Fibroblast of lung (primary cell): ENCODE measurements around the gene ZNF177. TPM values are rescaled to one million over a fixed set of nuclear protein-coding genes. Genes with fewer than 3 reads are reported as not detected.

Experiments used
- DNase-seq, 2 donors: peaks; one replicate each; pipeline versions ENCODE4 v3.0.0 to v3.0.0-alpha.2; 2010; ENCODE audit warnings: low read depth in 2 of 2
- H2AFZ ChIP-seq: 2 replicates; pipeline ENCODE4 v1.5.1; 2012; ENCODE audit warnings: low read length, control low read depth, inconsistent platforms
- H3K27ac ChIP-seq: 2 replicates; pipeline ENCODE4 v1.5.1; 2011; ENCODE audit warnings: low read length, control low read depth; ENCODE audit not compliant: insufficient read depth
- H3K27me3 ChIP-seq: 2 replicates; pipeline ENCODE4 v1.5.1; 2011; ENCODE audit warnings: mild to moderate bottlenecking, low read length; ENCODE audit not compliant: control insufficient read depth, insufficient read depth
- H3K36me3 ChIP-seq: 2 replicates; pipeline ENCODE4 v1.5.1; 2011; ENCODE audit warnings: low read length; ENCODE audit not compliant: control insufficient read depth, insufficient read depth
- H3K4me1 ChIP-seq: 2 replicates; pipeline ENCODE4 v1.5.1; 2011; ENCODE audit warnings: low read length; ENCODE audit not compliant: control insufficient read depth, insufficient read depth; ENCODE audit errors: extremely low read depth
- H3K4me2 ChIP-seq: 2 replicates; pipeline ENCODE4 v1.5.1; 2011; ENCODE audit warnings: low read length, control low read depth; ENCODE audit not compliant: insufficient read depth; ENCODE audit errors: extremely low read depth
- H3K4me3 ChIP-seq, 4 experiments: fragments of 200-600 bp in 1 of 4; sonication (generic) in 1 of 4; replicated peaks in 1 of 4; 2 replicates each; pipeline ENCODE4 v1.5.1; 2011 to 2016; ENCODE audit warnings: low read length in 4 of 4, low read depth in 3 of 4, mild to moderate bottlenecking in 3 of 4, control low read depth in 2 of 4, inconsistent platforms in 1 of 4, mixed read lengths in 1 of 4; ENCODE audit not compliant: insufficient read depth in 1 of 4; ENCODE audit errors: control extremely low read depth in 1 of 4
- H3K79me2 ChIP-seq: 2 replicates; pipeline ENCODE4 v1.5.1; 2012; ENCODE audit warnings: mild to moderate bottlenecking, low read length, inconsistent platforms; ENCODE audit not compliant: control insufficient read depth, insufficient read depth
- H3K9ac ChIP-seq: 2 replicates; pipeline ENCODE4 v1.5.1; 2011; ENCODE audit warnings: mild to moderate bottlenecking, low read length, control low read depth; ENCODE audit not compliant: insufficient read depth
- H3K9me3 ChIP-seq: 2 replicates; pipeline ENCODE4 v1.5.1; 2012; ENCODE audit warnings: low read depth, low read length; ENCODE audit not compliant: control insufficient read depth, insufficient read depth
- H4K20me1 ChIP-seq: 2 replicates; pipeline ENCODE4 v1.5.1; 2011; ENCODE audit warnings: low read length; ENCODE audit not compliant: control insufficient read depth, insufficient read depth; ENCODE audit errors: extremely low read depth
- EZH2 ChIP-seq: IDR thresholded peaks from 2 replicates; pipeline ENCODE4 v1.5.1; 2012; ENCODE audit warnings: low read length, control low read depth, mild to moderate bottlenecking; ENCODE audit errors: missing control alignments
- polyA plus RNA-seq, 2 donors: library from polyadenylated mRNA; depleted of rRNA in 1 of 2; stranded (reverse) in 1 of 2; unstranded in 1 of 2; fragments of >200 nt; gene quantifications; 2 replicates each; pipeline ENCODE4 v1.2.1, GENCODE V29; 2011 to 2012; ENCODE audit warnings: missing spikeins in 1 of 2
- total RNA-seq: library from RNA; depleted of rRNA; stranded (reverse); fragments of >200 nt; gene quantifications from 2 replicates; pipeline ENCODE4 v1.2.1, GENCODE V29; 2014
- TF ChIP-seq, protein P1 (sequence below), 2 donors: IDR thresholded peaks in 1 of 2; conservative IDR thresholded peaks in 1 of 2; 1 replicate in 1 of 2; 2 replicates in 1 of 2; pipeline ENCODE4 v1.5.1; 2011 to 2012; ENCODE audit warnings: low read length in 2 of 2, control low read depth in 1 of 2, inconsistent platforms in 1 of 2, low read depth in 1 of 2, mild to moderate bottlenecking in 1 of 2

The ZNF177 gene
- total and polyA plus RNA-seq, 2 donors (not counting 1 experiment from before 2014, with no cell fraction given), result 1.5 to 3.3 TPM

DNA sequence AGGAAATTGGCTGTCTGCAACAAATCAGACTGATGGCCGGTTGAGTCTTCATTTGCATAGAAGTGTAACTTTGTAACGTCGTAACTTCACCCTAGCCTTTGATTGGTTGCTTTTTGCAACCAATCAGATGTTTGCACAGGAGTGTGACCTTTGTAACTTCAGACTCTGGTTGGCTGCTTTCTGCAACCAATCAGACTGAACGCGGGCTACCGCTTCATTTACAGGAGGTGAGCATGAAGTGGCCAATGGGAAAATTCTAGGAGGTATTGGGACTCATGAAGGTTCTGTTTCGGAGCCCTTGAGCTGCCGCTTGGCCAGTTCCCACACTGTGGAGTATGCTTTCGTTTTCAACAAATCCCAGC is 39.3 kb upstream of the ZNF177 start:
- peak overlapping the region; percentile 43 for H3K9ac ChIP-seq
- DNase-seq, result peak; percentile 86 to 90
- H3K9me3 ChIP-seq, result no peaks in the 10 kb centered on the region
- TF ChIP-seq, protein P1, sequence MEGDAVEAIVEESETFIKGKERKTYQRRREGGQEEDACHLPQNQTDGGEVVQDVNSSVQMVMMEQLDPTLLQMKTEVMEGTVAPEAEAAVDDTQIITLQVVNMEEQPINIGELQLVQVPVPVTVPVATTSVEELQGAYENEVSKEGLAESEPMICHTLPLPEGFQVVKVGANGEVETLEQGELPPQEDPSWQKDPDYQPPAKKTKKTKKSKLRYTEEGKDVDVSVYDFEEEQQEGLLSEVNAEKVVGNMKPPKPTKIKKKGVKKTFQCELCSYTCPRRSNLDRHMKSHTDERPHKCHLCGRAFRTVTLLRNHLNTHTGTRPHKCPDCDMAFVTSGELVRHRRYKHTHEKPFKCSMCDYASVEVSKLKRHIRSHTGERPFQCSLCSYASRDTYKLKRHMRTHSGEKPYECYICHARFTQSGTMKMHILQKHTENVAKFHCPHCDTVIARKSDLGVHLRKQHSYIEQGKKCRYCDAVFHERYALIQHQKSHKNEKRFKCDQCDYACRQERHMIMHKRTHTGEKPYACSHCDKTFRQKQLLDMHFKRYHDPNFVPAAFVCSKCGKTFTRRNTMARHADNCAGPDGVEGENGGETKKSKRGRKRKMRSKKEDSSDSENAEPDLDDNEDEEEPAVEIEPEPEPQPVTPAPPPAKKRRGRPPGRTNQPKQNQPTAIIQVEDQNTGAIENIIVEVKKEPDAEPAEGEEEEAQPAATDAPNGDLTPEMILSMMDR (conservative IDR thresholded peaks at IDR 0.05 in 1 of 2, IDR thresholded peaks at IDR 0.05 in 1 of 2; ENCODE audit: low read depth in 1 of 2, low read length in 2 of 2), result no peak
- TF ChIP-seq EZH2, result no peak
- H3K36me3 ChIP-seq, result no peaks in the 10 kb centered on the region
- H3K27ac ChIP-seq, result peak overlapping the region; percentile 70
- no peaks in the 10 kb centered on the region for H4K20me1 ChIP-seq
- no peaks in the 10 kb centered on the region for H3K4me1 ChIP-seq
- no peaks in the 10 kb centered on the region for H3K27me3 ChIP-seq
- H3K4me2 ChIP-seq, result peak overlapping the region; percentile 83
- peak overlapping the region; percentile 70 to 88 (median 71) for H3K4me3 ChIP-seq
- no peaks in the 10 kb centered on the region for H3K79me2 ChIP-seq
- peak overlapping the region; percentile 99 for H2AFZ ChIP-seq

DNA sequence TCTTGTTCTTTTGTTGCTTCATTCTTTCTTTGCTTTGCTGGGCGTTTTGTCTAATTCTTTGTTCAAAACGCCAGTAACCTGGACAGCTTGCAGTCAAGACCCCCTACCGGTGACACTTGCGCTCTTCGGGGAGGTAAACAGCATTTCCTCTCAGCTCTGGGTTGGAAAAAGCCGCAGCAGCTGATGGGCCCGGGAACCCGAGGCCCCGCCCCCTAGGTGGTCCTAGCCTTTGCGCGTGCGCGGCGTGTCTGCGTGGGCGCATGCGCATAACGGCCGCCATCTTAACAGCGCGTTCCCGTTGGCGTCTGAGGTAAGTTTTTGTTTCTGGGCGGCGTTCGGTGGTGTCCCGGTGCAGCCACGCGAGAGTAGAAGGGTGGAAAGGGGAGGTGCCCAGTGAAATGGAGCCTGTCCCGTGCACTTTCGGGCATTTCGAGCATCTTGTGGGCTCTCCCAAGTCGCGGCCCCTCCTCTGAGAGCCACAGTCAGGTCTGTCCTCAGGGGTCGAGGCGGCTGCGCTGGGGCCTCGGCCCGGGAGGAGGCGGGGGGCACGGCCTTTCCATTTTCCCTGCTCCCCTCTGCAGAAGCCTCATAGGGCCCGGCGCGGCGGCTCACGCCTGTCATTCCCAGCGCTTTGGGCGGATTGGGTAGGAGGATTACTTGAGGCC is 38.8 kb upstream of the ZNF177 start, which contains the start of gene ZNF559:
Gene ZNF559, plus strand, starts transcription at position 261 of the 665 bp plus-strand sequence. CDS start 14,371 bp downstream, outside the sequence.
- no peaks in the 10 kb centered on the region for H3K4me1 ChIP-seq
- peak within 1 kb of the TSS; percentile 83 for H3K4me2 ChIP-seq
- no peaks in the 10 kb centered on the region for H3K9me3 ChIP-seq
- H3K4me3 ChIP-seq, result peak within 1 kb of the TSS; percentile 70 to 88 (median 71)
- no peaks in the 10 kb centered on the region for H3K36me3 ChIP-seq
- TF ChIP-seq, protein P1 (conservative IDR thresholded peaks at IDR 0.05 in 1 of 2, IDR thresholded peaks at IDR 0.05 in 1 of 2; ENCODE audit: low read depth in 1 of 2, low read length in 2 of 2), result peak; percentile 11 to 38
- TF ChIP-seq EZH2, result no peak
- peak within 1 kb of the TSS; percentile 70 for H3K27ac ChIP-seq
- H3K27me3 ChIP-seq, result no peaks in the 10 kb centered on the region
- peak; percentile 94 to 96 for DNase-seq
- H2AFZ ChIP-seq, result peak within 1 kb of the TSS; percentile 99
- no peaks in the 10 kb centered on the region for H4K20me1 ChIP-seq
- H3K9ac ChIP-seq, result peak within 1 kb of the TSS; percentile 66
- no peaks in the 10 kb centered on the region for H3K79me2 ChIP-seq

DNA sequence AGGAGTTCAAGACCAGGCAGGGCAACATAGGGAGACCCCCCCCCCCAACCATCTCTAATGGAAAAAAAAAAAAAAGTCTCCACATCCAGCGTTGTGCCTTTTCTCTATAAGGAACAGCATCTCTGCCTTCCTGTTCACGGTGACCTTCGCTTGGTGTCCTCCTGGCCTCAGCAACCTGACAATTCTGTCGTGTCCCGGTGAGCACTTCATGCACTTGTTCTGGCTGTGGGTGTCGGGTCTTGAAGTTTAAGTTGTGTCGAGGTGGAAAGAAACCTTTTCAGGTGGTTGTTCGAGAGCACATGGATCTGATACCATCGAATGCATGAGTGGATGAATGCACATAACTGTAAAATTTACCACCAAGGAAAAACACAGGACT is 38.2 kb upstream of the ZNF177 start:
- Histone ChIP-seq H3K36me3 (no peaks in the 10 kb centered on the region), H4K20me1 (no peaks in the 10 kb centered on the region), H3K9ac (peak overlapping the region; percentile 66), H3K4me3 (peak overlapping the region; percentile 70 to 88 (median 71)), H3K27me3 (no peaks in the 10 kb centered on the region), H3K4me2 (peak overlapping the region; percentile 67), H2AFZ (peak overlapping the region; percentile 63), H3K4me1 (no peaks in the 10 kb centered on the region), H3K27ac (peak overlapping the region; percentile 70), H3K79me2 (no peaks in the 10 kb centered on the region), H3K9me3 (no peaks in the 10 kb centered on the region)
- no peak for DNase-seq
- TF ChIP-seq, protein P1 (conservative IDR thresholded peaks at IDR 0.05 in 1 of 2, IDR thresholded peaks at IDR 0.05 in 1 of 2; ENCODE audit: low read depth in 1 of 2, low read length in 2 of 2), result no peak
- no peak for TF ChIP-seq EZH2
